GM10248 (cell line): ENCODE measurements around the gene CPN2.

ENCODE experiments used
- CTCF ChIA-PET: fragments of 300-600 bp; sonication (Branson Sonifier 250); formaldehyde crosslinking; extraction: SDS; loops from one replicate; lab custom pipeline; 2021; ENCODE audit warnings: antibody characterized with exemption; lab: Yijun Ruan, JAX
- POLR2A ChIA-PET: fragments of 350-650 bp; sonication (Branson Sonifier 250); formaldehyde crosslinking; extraction: SDS; loops from one replicate; lab custom pipeline; 2020; ENCODE audit warnings: antibody characterized with exemption; lab: Yijun Ruan, JAX
- DNase-seq: peaks from one replicate; pipeline ENCODE4 v3.0.0; 2012; ENCODE audit errors: extremely low spot score
- CTCF ChIP-seq: IDR thresholded peaks from 2 replicates; pipeline ENCODE4 v1.5.1; 2012; ENCODE audit warnings: mild to moderate bottlenecking, low read depth; ENCODE audit errors: extremely low read depth, missing control alignments, control extremely low read depth

CPN2 gene

GRCh38 chr3:194355379-194355778 lies 4.3 kb upstream of the CPN2 start:
- POLR2A ChIA-PET = no interaction called here
- no peak for DNase-seq
- CTCF ChIA-PET = interaction anchor here (0.7 to 7.9 kb wide), 4 partner anchors 10 to 39 kb away, joined by 3 to 69 read pairs (median 4); no protein-coding TSS in a partner anchor
- no peak for TF ChIP-seq CTCF

GRCh38 chr3:194354315-194354714 lies 3.2 kb upstream of the CPN2 start:
- no peak for DNase-seq
- no peak for TF ChIP-seq CTCF
- CTCF ChIA-PET = interaction anchor here (2.5 kb wide), 1 partner anchor 10 kb away, joined by 11 read pairs; no protein-coding TSS in a partner anchor
- POLR2A ChIA-PET = no interaction called here

- CTCF ChIA-PET = interaction anchor here (2.5 kb wide), 1 partner anchor 9 kb away, joined by 11 read pairs; no protein-coding TSS in a partner anchor
Measured at GRCh38 chr3:194352667-194353246, 1.6 kb upstream of the CPN2 start.

GRCh38 chr3:194351952-194352536 lies 916 bp upstream of the CPN2 start:
- POLR2A ChIA-PET = no interaction called here
- CTCF ChIA-PET = no interaction called here
- no peak for DNase-seq
- no peak for TF ChIP-seq CTCF

More at GRCh38 chr3:194352667-194353246, 1.6 kb upstream of the CPN2 start:
- POLR2A ChIA-PET = no interaction called here
- DNase-seq = no peak
- TF ChIP-seq CTCF = no peak

GRCh38 chr3:194350726-194351071 lies 429 bp downstream of the CPN2 start:
- DNase-seq = no peak
- POLR2A ChIA-PET = no interaction called here
- CTCF ChIA-PET = interaction anchor here (2.3 kb wide), 1 partner anchor 17 kb away, joined by 8 read pairs; no protein-coding TSS in a partner anchor
- no peak for TF ChIP-seq CTCF

GRCh38 chr3:194348354-194348753 lies 2.8 kb downstream of the CPN2 start:
- DNase-seq = no peak
- ChIA-PET POLR2A (no interaction called here), CTCF (interaction anchor here (2.3 kb wide), 1 partner anchor 14 kb away, joined by 8 read pairs; no protein-coding TSS in a partner anchor)
- no peak for TF ChIP-seq CTCF
